CD4-positive, alpha-beta T cell treated with Interferon alpha-2 for 1 hour (primary cell): ENCODE data around the gene MTSS2.
A peak's percentile ranks its signal among the peaks of the same experiment; 100 is the strongest.

Experiments
- DNase-seq, 2 donors: peaks; one replicate each; pipeline ENCODE4 v3.0.0-alpha.2; 2020 to 2022

Gene MTSS2

GRCh38 chr16:70665806-70666735 is 19.8 kb downstream of the MTSS2 start:
- no peak for DNase-seq

- DNase-seq, result no peak
Measured at GRCh38 chr16:70665113-70665694, 20.6 kb downstream of the MTSS2 start.

GRCh38 chr16:70664325-70665112 is 21.3 kb downstream of the MTSS2 start:
- no peak for DNase-seq

GRCh38 chr16:70663524-70664324 is 22.1 kb downstream of the MTSS2 start:
- DNase-seq, result no peak

- no peak for DNase-seq
Measured at GRCh38 chr16:70662991-70663523, 22.8 kb downstream of the MTSS2 start.

GRCh38 chr16:70661918-70662641 is 23.8 kb downstream of the MTSS2 start:
- no peak for DNase-seq

DNA sequence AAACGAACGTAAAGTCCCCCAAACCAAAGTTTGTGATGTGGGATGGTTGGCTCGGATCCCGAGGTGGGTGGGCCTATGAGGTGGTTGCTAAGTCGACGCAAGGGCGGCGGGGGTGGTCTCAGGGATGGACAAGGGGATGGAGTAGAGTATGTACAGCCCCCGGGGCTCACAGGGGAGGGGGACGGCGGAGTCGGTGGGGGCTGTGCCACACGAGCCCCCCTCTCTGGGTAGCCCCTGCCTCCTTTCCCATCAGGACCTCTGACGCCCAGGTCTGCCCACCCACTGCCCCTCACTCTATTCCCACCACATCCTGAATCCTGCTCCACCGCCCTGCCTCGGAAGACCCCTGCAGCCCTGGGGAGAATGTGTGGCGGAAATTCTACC is 24.3 kb downstream of the MTSS2 start:
- no peak for DNase-seq

DNA sequence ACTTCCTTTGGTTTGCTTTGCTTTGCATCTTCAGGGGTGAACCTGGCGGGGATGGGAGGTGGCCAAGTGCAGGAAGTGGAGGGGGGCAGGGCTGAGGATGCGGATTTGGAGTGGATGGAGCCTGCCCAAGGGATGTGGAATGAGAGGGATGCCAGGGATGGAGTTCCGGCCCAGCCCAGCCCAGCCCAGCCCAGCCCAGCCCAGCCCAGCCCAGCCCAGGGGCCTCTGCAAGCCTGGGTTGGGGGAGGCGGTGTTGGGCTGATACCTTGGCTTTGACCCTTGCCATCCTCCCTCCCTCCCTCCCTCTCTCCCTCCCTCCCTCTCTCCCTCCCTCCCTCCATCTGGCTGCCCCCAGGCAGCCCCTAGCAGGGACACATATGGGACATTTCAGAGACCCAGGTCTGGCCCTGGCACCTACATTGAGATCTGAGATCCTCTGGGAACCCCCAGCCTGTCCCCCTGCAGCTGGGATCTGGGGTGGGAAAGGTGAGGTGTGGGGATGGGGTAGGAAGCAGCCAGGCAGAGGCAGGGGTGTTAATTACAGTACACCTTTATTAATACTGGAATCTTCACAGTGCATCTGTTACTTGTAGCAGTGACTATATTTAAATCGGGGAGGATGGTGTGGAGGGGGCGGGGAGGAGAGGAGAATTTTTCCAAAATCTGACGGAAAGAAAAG is 25.0 kb downstream of the MTSS2 start:
- no peak for DNase-seq

- DNase-seq, result no peak
Measured at GRCh38 chr16:70659953-70660671, 25.7 kb downstream of the MTSS2 start.

DNA sequence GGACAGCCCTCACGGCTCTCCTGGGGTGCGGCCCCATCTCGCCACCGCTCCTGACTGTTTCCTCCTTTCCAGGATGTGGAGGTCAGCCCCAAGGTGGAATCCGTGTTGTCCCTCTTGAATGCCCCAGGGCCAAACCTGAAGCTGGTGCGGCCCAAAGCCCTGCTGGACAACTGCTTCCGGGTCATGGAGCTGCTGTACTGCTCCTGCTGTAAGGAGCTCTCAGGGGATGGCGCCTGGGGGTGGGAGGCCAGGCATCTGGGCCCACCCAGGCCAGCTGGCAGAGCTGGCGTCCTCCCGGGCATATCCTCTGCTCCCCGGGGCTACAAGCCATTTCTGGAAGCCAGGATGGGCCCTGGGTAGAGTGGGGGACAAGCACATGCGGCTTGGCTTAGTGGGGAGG is 26.3 kb downstream of the MTSS2 start:
- DNase-seq, result no peak

DNA sequence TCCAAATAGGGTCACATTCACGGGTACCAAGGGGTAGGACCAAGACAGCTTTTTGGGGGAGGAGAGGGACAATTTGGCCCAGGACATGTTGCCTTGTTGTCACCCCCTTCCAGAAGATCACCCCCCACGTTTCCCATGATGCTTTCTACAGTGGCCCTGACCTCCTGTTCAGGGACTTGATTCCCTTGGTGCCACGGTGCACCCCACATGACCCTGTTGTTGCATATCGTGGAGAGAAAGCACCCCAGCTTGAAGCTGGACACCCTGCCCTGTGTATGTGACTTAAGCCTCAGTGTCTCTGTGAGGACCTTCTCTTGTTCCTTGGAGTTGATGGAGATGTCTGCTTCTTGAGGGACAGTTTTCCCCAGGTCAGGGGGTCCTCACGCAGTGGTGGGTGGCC is 26.9 kb downstream of the MTSS2 start:
- no peak for DNase-seq

GRCh38 chr16:70657956-70658355 is 27.9 kb downstream of the MTSS2 start:
- DNase-seq, result no peak

GRCh38 chr16:70656712-70657263 is 29.1 kb downstream of the MTSS2 start:
- no peak for DNase-seq

DNA sequence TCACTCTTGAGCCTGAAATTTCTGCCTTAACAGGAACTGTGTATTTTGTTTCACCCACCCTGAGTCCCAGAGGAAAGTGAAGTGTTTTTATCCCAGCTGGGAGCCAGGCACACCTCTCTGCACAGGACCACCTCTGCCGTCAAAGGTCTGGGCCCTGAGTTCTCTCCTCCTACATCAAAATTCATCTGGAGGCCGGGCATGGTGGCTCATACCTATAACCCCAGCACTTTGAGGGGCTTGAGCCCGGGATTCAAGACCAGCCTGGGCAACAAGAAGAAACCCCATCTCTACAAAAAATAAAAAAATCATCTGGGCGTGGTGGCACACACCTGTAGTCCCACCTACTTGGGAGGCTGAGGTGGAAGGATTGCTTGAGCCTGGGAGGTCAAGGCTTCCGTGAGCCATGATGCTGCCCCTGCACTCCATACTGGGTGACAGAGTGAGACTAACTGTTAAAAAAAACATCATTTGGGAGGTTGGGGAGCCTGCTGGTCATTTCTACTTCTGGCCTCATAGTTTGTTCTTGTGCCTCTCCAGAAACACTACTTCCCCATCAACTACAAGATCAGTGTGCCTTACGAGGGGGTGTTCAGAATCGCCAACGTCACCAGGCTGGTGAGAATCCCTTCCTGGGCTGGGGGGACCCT is 29.7 kb downstream of the MTSS2 start:
- no peak for DNase-seq

DNA sequence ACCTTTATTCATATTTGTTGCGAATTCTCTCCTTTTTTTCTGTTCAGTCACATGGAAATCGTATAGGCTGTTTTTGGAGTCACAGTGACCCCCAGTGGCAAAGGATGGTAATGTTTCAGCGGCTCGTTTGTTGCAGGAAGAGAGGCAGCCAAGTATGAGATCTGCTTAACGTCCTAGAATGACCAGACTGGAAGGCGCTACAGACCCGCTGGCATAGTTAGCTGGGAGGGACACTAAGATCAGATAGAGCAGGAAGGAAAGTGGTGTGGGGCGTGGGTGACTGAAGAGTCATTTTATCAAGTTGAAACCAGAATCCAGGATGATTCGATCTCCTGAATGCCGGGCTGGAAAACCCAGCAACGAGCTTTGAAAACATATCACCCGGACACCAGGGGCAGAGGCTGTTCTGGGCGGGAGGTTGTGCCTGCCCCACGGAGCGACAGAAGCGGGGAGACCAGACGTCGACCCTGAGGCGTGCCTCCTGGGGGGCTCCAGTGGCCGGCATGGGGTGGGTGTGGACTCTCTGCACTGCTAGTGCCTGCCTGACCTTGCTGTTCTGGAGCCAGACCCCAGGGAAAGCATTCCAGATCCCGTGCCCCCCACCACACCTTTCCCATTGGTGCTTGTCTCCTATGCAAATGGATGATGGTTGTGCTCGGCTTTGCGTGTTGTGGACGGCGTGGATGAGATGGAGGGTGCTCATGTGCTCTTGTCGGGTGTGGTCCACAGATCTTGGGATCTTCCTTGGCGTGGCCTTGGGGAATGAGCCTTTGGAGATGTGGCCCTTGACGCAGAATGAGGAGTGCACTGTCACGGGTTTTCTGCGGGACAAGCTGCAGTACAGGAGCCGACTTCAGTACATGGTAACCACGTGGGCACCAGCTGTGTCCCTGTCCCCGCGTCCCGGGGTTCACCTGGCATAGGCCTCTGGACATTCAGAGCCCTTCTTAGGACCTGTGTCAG is 31.8 kb downstream of the MTSS2 start:
- DNase-seq, result peak; percentile 69 to 83

- DNase-seq, result no peak
Measured at GRCh38 chr16:70653406-70653805, 32.4 kb downstream of the MTSS2 start.

GRCh38 chr16:70652322-70652721 is 33.5 kb downstream of the MTSS2 start:
- DNase-seq, result no peak

DNA sequence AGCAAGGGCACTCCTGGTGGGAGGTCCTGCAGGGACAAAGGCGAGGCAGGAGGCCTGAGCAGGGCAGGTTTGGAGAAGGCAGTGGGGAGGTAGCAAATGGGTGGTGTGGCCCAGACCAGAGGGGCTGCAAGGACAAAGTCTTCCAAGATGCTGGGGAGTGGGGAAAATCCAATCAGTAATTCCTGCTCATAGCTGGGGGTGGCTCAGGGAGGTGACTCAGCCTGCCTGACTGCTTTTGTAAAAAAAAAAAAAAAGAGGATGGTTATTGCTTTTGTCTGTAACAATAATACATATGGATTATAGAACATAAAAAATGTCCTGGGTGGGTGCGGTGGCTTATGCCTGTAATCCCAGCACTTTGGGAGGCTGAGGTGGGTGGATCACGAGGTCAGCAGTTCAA is 34.3 kb downstream of the MTSS2 start:
- DNase-seq, result no peak
